A673 (cell line): ENCODE results near the gene THOP1.

Experiments
- EZH2 ChIP-seq: fragments of 200-600 bp; sonication (generic); IDR thresholded peaks from 2 replicates; pipeline ENCODE4 v1.6.1; 2017; ENCODE audit warnings: borderline replicate concordance, low read depth, mild to moderate bottlenecking, mixed read lengths, antibody characterized with exemption, low read length; ENCODE audit not compliant: poor library complexity, severe bottlenecking
- TF ChIP-seq, protein P1 (sequence below): fragments of 300-800, 200-600 bp; sonication (generic); conservative IDR thresholded peaks from 2 replicates; pipeline ENCODE4 v1.5.1; 2017; ENCODE audit warnings: low read depth, mild to moderate bottlenecking, antibody characterized with exemption, low read length, moderate library complexity, mixed read lengths

DNA sequence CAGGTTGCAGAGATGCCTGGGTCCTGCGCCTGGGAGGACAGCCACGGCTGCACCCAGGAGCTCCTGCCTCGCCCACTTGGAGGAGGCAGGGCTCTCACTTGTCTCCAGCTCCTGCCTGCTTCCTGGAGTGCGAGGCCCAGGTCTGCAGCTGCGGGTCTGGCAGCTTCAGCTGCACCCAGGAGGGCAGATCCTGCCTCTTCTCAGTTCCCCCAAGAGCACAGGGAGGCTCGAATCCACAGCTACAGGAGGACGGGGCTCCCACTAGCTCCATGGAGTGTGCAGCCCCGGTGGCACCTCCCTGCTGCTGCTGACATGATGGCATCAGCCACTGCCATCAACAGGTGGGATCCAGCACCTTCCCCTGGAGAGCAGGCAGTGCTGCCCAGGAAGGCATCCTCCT, 38.8 kb downstream of the THOP1 start:
- TF ChIP-seq, protein P1, sequence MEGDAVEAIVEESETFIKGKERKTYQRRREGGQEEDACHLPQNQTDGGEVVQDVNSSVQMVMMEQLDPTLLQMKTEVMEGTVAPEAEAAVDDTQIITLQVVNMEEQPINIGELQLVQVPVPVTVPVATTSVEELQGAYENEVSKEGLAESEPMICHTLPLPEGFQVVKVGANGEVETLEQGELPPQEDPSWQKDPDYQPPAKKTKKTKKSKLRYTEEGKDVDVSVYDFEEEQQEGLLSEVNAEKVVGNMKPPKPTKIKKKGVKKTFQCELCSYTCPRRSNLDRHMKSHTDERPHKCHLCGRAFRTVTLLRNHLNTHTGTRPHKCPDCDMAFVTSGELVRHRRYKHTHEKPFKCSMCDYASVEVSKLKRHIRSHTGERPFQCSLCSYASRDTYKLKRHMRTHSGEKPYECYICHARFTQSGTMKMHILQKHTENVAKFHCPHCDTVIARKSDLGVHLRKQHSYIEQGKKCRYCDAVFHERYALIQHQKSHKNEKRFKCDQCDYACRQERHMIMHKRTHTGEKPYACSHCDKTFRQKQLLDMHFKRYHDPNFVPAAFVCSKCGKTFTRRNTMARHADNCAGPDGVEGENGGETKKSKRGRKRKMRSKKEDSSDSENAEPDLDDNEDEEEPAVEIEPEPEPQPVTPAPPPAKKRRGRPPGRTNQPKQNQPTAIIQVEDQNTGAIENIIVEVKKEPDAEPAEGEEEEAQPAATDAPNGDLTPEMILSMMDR = no peak
- no peak for TF ChIP-seq EZH2
